Measurements from ENCODE around the gene DHRSX.
"Not testable (repeated sequence)": the region's sequence is repeated elsewhere in the genome, so short reads cannot be mapped to it uniquely, and the experiment has no call there.

Gene DHRSX

DNA sequence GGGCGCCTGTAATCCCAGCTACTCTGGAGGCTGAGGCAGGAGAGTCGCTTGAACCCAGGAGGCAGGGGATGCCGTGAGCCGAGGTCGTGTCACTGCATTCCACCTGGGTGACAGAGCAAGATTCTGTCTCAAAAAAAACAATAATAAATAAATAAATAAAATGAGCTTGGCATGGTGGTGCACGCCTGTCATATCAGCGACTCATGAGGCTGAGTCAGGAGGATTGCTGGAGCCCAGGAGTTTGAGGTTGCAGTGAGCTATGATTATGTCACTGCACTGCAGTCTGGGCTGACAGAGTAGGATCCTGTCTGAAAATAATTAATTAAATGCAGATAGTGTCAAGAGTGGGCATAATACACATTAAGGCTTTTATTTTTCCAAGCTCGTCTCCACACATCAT lies 77.5 kb downstream of the DHRSX start:
- DNase-seq: no peak

DNA sequence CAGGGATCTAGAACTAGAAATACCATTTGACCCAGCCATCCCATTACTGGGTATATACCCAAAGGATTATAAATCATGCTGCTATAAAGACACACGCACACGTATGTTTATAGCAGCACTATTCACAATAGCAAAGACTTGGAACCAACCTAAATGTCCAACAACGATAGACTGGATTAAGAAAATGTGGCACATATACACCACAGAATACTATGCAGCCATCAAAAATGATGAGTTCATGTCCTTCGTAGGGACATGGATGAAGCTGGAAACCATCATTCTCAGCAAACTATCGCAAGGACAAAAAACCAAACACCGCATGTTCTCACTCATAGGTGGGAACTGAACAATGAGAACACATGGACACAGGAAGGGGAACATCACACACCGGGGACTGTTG lies 81.4 kb downstream of the DHRSX start:
- not testable (repeated sequence) for DNase-seq

DNA sequence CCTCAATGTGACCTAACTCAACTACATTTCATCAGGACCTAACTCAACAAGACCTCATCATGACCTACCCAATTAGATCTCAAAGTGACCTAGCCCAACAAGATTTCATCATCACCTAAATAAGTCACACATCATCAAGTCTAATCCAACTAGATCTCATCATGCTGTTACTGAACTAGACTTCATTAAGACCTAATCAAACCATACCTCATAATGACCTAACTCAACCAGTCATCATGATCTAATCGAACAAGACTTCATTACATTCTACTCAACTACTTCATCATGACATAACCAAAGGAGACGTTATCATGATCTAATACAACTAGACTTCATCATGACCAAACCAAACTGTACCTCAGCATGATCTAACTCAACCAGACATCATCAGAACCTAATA lies 82.8 kb downstream of the DHRSX start:
- no peak for DNase-seq

DNA sequence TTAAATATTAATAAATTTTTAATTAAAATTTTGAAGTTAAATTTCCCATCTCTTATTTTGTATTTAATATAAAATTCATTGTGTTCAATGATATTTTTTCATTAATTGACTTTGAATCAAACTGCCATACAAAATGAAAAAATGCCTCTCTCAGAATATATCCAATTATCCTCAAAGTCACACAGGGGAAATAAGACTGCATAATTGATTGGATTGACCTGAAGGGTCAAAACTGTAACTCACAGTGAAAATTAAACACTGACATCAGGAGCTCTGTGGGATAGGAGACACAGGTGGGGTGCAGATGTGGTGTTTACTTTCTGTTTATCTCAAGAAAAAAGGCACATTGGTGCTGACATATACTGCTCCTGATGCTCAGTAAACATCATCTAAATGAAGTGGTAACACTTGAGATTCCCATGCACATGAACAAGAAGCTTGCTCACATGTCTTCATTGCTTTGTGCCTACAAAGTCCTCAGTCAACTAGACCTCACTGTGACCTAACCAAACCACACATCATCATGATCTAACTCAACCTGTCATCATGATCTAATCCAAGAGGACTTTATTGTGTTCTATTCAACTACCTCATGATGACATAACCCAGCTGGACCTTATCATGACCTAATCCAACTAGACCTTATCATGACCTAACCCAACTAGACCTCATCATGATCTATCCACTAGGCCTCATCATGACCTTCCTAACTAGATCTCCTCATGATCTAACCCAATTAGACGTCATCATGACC lies 83.7 kb downstream of the DHRSX start:
- no peak for DNase-seq

DNA sequence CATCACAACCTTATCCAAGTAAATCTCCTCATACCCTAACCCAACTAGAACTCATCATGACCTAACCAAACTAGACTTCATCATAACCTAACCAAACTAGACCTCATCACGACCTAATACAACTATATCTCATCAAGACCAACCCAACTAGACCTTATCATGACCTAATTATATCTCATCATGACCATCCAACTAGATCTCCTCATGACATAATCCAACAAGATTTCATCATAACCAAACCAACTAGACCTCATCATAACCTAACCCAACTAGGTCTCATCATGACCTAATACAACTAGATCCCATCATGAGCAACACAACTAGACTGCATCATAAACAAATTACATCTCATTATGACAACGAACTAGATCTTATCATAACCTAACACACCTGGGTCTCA lies 86.4 kb downstream of the DHRSX start:
- no peak for DNase-seq

DNA sequence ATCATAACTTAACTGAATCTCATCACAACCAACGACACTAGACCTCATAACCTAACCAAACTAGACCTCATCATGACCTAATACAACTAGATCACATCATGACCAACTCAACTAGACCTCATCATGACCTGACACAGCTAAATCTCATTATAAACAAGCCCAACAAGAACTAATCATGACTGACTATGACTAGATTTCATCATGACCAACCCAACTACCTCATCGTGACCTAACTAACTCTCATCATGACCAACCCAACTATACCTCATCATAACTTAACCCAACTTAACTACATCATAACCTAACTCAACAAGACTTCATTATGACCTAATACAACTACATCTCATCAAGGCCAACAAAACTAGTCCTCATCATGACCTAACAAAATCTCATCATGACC lies 86.8 kb downstream of the DHRSX start:
- no peak for DNase-seq

DNA sequence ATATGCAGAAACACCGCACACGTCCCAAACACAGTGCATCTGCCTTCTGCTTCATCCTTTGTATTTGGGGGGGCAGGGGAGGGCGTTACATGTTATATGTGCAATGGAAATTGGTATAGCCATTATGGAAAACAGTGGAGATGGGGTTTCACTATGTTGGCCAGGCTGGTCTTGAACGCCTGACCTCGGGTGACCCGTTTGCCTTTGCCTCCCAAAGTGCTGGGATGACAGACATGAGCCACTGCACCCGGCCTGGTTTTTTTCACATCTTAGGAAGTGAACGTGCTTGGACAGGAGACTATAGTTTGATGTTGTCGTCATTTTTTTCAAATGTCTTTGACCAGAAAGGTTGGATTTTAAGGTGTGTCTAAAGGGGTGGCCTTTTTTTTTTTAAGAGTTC lies 88.6 kb downstream of the DHRSX start:
- DNase-seq: no peak

DNA sequence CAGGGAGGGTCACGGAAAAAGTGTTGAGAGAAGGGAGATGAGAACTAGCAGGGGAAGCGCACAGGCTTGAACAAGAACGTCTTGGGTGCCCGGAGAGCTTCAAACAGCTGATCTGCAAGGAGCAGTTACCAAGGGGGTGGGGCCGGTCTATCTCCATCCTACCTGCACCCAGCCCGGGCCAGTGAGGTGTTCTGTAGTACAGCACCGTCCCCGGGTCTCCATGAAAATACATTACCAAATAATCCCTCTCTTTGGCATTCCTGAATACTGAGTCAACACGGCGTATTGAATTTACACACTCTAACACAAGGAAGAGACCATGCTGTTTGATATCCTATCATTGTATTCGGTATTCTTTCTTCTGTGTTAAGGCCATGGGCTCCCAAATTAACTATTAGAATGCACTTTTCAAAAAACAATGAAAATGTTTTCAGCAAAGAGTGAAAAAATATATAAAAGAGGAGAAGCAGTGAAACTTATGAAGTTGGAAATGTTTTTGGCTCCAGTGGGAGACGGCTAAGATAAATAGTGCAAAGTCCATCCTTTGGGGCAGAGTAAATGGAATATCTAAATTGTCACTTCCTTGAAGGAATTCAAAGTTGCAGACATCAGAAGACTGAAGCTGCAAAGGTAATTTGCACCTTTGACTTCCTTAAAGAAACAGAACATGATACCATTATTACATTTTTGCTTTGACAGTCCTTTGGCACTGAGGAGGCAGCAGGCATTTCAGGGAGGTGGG lies 90.3 kb downstream of the DHRSX start:
- DNase-seq: no peak

DNA sequence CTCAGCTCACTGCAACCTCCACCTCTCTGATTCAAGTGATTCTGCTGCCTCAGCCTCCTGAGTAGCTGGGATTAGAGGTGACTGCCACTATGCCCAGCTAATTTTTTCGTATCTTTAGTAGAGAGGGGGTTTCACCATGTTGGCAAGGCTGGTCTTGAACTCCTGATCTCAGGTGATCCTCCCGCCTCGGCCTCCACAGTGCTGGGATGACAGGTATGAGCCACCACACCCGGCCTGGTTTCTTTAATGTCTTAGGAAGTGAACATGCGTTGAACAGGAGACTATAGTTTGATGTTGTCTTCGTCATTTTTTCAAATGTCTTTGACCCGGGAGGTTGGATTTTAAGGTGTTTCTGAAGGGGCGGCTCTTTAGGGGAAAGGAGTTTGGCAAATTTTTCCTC lies 91.0 kb downstream of the DHRSX start:
- DNase-seq: no peak

DNA sequence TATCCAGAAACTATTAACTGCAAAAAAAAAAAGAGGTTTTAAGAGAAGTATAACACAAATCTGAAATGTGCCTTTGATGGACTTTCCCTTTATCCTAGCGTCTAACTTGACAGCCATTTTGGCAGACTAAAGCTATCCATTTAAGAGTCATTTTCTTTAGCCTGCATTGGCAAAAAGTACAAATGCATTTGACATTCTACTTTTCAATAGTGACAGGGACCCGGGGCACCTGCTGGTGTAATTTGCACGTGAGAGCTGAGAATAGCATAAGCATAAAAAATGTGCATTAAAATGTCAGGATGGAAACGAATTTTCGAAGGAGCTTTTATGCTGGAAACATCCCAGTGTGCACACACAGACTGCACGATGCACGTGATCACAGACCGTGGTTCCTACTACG lies 91.9 kb downstream of the DHRSX start:
- DNase-seq: no peak

DNA sequence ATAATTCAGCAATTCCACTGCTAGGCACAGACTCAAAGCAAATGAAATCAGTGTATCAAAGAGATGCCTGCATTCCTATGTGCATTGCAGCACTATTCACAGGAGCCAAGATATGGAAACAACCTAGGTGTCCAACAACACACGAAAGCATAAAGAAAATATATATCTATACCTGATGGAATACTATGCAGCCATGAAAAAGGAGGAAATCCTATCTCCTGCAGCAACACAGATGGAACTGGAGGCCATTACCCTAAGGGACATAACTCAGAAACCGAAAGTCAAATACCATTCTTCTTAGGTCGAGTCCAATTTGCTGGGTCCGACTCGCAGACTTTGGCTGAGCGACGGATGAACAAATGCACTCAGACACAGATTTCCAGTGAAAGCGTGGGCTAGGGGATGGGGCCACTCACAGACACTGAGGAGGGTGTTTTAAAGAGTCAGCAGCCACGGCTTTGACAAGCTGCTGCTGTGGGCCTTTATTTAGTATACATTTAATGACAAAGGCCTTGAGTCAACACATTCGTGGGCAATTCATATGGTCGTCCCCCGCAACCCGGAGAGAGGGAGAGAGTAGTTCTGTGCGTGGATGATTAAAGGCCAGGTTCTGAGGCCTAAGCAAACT lies 93.8 kb downstream of the DHRSX start:
- no peak for DNase-seq

DNA sequence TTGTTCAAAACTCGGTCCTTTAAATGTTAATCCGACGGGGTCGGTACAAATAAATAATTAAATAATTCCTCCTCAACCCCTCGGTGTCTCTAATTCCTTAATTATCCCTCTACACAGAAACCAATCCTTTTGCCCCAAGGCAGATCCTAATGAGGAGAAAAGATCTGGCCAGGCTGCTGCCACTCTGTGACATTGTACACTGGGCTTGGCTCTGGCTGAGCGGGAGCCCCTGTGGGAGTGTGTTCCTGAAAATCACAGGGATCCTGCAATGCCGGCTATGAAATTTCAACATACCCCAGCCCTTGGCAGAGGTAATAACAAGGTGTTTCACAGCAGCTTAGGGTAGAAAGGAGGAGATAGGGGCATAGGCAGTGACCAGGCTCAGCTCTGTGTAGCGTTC lies 96.0 kb downstream of the DHRSX start:
- no peak for DNase-seq

DNA sequence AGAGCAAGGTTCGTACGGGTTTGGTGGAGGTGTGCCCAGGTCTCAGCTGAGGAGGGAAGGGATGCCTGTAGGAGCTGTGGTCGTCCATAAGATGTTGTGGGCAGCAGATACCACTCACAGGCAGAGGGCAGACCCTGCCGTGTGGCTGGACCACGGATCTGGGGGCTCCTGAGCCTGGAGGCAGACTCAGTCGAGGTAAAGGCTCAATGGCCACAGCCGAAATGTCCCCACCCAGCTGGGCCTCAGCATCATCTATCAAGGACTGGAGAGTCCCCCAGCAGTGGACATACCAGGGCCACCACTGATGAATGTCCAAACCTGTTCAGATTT lies 98.5 kb downstream of the DHRSX start:
- DNase-seq: no peak

DNA sequence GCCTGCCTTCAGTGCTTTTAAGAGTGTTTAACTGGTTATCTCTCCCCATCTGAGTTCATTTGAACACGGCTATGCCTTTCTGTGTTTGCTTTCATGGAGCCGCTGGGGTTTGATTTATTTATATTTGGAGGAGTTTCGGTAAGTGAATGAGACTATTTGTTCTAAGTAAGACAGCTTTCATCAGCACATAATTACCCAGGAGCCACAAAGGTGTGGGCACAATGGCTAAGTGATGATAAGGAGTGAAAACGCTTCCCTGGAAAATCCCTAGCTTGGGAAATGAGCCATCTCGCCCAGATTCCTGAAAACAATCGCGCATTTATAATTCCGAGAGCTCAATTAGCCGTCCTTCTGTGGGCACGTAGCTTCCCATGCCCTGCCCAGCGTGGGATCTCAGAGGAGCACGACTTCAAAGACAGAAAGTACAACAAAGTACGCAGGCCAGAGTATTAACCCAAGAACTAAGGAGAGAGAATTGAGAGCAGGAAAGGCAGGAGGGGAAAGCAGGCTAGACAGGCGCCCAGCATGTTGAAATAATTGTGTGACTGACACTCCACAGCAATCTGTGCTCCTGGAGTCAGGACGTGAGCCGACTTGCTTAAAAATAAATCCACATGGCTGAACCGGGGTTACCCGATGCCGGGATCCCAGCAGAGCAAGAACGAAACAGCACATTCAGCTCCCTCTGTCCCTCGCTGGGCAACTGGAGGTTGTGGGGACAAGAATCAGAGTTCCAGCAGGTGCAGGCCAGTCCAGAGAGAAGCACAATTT lies 99.0 kb downstream of the DHRSX start:
- no peak for DNase-seq

DNA sequence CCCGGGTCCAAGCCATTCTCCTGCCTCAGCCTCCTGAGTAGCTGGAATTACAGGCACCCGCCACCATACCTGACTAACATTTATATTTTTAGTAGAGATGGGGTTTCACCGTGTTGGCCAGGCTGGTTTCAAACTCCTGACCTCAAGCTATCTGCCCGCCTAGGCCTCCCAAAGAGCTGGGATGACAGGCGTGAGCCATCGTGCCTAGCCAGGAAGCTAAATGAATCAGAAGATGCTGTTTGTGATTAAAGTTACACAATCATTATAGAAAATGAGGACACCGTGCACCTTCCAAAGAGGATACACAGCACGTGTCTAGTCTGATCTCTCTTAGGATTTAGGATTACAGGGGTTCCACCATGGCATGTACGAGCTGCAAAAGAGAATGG lies 99.6 kb downstream of the DHRSX start:
- no peak for DNase-seq

DNA sequence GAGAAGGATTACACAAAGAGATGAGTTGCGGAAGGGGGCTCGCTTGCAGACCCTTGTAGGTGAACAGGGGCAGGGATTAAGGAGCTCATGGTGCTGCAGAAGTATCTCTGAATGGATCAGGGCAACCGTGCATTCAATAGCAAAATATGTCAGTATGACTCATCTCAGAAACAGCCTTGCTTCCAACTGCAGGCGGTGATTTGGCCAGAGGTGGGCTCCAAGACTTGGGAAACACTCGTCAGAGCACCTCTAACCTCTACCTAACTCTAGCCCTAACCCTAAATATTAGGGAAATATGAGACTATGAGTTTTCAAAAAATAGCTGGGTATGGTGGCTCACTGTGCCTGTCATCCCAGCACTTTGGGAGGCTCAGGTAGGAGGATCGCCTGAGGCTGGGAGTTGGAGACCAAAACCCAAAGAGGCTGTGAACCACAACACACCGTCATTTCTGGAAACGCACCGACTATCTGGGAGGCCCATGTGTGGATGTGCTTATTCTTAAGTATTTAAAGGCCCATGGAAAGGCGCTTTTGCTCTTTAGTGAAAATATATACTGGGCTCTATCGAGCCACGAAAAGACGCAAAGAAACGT lies 102.6 kb downstream of the DHRSX start:
- no peak for DNase-seq

DNA sequence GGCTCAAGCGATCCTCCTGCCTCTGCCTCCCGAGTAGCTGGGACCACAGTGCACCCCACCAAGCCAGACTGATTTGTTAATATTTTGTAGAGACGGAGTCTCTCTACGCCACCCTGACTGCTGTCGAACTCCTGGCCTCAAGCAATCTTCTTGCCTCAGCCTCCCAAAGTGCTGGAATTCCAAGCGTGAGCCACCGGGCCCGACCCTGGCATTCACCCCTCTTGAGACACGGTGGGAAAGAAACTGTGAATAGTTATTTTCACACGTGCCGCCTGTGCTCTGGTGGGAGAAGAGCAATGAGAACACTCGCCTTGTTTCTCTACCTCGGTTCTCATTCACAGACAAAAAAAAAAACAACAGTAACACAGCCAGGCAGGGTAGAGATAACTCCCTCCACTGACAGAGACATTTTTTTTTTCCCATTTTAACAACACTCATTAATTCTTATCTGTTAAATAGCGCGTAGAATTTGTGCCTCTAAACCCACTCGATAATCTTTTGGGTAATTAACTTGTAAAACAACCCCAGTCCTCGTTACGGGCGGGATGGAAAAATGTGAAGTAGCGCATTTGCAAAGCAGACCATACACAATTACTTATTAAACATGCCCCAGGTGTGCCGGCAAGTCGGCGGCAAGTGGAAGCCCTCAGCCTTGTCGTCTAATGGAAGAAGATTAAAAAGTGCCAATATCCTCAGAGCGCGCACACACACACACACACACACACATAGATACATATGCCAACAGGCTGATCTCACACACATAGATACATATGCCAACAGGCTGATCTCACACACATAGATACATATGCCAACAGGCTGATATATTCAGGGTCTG lies 103.3 kb downstream of the DHRSX start:
- DNase-seq: no peak

DNA sequence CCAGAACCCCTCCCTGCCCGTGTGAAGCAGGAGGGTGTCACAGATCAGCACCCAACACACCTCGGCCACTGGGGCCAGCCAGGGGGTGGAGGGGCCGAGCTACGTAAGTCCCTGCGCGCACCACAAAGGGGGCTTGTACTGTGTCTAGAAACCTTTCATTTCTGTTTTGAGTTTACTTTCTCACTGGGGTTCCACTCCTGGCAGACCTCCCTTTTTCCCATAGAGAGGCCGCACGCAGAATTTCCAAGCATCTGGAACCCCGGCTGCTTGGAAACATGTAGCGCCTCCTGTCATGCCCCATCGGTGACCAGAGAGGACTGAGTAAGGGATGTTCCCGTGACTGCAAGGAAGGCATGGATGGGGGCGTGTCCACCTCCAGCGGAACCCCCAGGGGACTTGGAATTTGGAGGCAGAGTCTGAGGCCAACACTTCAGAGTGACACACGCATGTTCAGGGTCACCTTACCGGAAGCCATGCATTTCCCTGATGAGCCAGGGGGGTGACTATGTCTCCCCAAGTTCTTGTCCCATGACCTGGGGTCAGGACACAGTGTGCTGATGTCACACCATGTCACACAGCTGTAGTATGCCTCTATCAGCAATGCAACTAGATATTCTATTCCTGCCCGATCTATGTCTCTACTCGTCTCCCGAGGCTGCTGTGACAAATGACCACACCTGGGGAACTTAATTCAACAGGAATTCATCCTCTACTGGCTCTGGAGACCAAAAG lies 105.3 kb downstream of the DHRSX start:
- DNase-seq: no peak

DNA sequence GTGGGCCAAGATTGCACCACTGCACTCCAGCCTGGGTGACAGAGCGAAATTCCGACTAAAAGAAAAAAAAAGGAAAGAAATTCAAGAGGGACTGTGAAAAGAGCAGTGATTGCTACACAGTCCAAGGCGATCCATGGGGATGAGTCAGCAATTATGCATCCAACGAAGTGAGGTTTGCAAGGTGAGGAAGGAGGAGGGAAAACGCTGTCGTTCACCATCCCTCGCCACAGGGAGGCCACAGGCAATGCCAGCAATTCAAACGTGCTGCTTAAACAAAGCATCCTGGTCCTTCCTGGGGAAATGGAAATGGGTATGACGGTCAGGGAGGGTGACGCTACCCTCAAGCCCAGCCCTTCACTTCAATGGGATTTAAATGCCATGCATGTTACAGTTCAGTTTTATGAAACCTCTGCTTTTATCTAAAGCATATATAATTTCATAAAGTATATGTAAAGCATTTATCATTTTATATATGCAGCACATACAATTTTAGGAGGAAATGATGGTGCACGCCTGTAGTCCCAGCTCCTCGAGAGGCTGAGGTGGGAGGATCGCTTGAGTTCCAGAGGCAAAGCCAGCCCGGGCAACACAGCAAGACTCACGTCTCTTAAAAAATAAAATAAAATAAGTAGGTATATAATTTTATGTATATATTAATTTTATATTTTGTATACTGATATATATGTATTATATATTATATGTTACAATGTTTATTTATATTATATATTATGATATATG lies 108.7 kb downstream of the DHRSX start:
- DNase-seq: no peak

DNA sequence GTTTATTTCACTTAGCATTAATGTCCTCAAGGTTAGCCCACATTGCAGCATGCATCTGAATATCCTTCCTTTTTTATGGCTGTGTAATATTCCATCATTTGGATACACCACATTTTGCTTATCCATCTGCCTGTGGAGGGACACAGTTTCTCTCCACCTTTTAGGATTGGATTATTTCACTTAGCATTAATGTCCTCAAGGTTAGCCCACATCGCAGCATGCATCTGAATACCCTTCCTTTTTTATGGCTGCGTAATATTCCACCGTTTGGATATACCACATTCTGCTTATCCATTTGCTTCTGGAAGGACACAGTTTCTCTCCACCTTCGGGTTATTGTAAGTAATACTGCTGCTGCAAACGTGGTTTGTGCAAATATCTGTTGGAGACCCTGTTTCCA lies 110.0 kb downstream of the DHRSX start:
- no peak for DNase-seq

DNA sequence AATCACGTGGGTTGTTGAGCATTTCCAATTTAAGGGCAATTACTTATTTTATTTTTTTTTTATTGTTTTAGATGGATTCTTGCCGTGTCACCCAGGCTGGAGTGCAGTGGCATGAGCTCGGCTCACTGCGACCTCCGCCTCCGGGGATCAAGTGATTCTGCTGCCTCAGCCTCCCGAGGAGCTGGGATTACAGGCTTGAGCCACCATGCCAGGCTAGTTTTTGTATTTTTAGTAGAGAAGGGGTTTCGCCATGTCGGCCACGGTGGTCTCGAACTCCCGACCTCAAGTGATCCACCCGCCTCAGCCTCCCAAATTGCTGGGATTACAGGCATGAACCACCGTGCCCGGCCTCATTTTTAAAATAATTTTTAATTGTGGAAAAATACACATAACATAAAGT lies 111.0 kb downstream of the DHRSX start:
- DNase-seq: not testable (repeated sequence)

Data from NCI-H510A (cell line).